GM18861 (cell line): Measurements from ENCODE around the gene DND1.
"Not testable (repeated sequence)": the region's sequence is repeated elsewhere in the genome, so short reads cannot be mapped to it uniquely, and the experiment has no call there.

Source experiments
- ATAC-seq: cut with Tn5 transposase; IDR thresholded peaks from one replicate; pipeline ENCODE4 v1.9.1; 2021; ENCODE audit not compliant: unreplicated experiment

Gene DND1

GRCh38 chr5:140673187-140673976 lies at the start of gene DND1:
DND1 (minus strand) TSS chr5:140673576; CDS start chr5:140673542, 34 bp downstream.
- ATAC-seq = no peak

- not testable (repeated sequence) for ATAC-seq
These were observed 48.0 kb upstream of the DND1 start for GRCh38 chr5:140721395-140721794.

GRCh38 chr5:140720738-140721137 lies 47.4 kb upstream of the DND1 start:
- ATAC-seq = not testable (repeated sequence)

- ATAC-seq = no peak
These were observed 44.9 kb upstream of the DND1 start for GRCh38 chr5:140718266-140718592.

- ATAC-seq = not testable (repeated sequence)
These were observed 42.9 kb upstream of the DND1 start for GRCh38 chr5:140716238-140716637.

GRCh38 chr5:140713562-140714094 lies 40.3 kb upstream of the DND1 start:
- ATAC-seq = no peak

GRCh38 chr5:140711794-140712193 lies 38.4 kb upstream of the DND1 start:
- no peak for ATAC-seq

- ATAC-seq = peak; percentile 89
These were observed 37.6 kb upstream of the DND1 start for GRCh38 chr5:140710899-140711552.

GRCh38 chr5:140708787-140709186 lies 35.4 kb upstream of the DND1 start:
- not testable (repeated sequence) for ATAC-seq

- no peak for ATAC-seq
These were observed 34.4 kb upstream of the DND1 start for GRCh38 chr5:140707812-140708211.

- peak; percentile 95 for ATAC-seq
These were observed 27.1 kb upstream of the DND1 start, which contains the start of gene ZMAT2 for GRCh38 chr5:140700177-140701144. ZMAT2 (plus strand) TSS chr5:140700447; CDS start chr5:140700461, 14 bp downstream.

- no peak for ATAC-seq
These were observed 23.6 kb upstream of the DND1 start for GRCh38 chr5:140696891-140697492.

GRCh38 chr5:140694276-140694675 lies 20.9 kb upstream of the DND1 start:
- ATAC-seq = no peak

- peak; percentile 96 for ATAC-seq
These were observed 17.9 kb upstream of the DND1 start, which contains the start of the genes HARS1 and HARS2 for GRCh38 chr5:140690941-140691924. HARS1 (minus strand) TSS chr5:140691370; CDS start chr5:140691304, 66 bp downstream. HARS2 (plus strand) TSS chr5:140691455; CDS start chr5:140691649, 194 bp downstream.

- ATAC-seq = no peak
These were observed 17.1 kb upstream of the DND1 start for GRCh38 chr5:140690376-140690932.

- ATAC-seq = no peak
These were observed 5.6 kb upstream of the DND1 start for GRCh38 chr5:140678993-140679392.

- ATAC-seq = no peak
These were observed 4.6 kb upstream of the DND1 start for GRCh38 chr5:140677947-140678346.

GRCh38 chr5:140674629-140675028 lies 1.3 kb upstream of the DND1 start:
- ATAC-seq = no peak

- no peak for ATAC-seq
These were observed 835 bp upstream of the DND1 start for GRCh38 chr5:140674211-140674610.
